Measurements from ENCODE around the gene MBP. TPM values are rescaled to one million over a fixed set of nuclear protein-coding genes. Genes with fewer than 3 reads are reported as not detected.

MBP gene
- under 0.01 and 1.0 TPM in 2 replicates for total RNA-seq (2014; rRNA removed)
- polyA plus RNA-seq (2012): 0.09 TPM

DNA sequence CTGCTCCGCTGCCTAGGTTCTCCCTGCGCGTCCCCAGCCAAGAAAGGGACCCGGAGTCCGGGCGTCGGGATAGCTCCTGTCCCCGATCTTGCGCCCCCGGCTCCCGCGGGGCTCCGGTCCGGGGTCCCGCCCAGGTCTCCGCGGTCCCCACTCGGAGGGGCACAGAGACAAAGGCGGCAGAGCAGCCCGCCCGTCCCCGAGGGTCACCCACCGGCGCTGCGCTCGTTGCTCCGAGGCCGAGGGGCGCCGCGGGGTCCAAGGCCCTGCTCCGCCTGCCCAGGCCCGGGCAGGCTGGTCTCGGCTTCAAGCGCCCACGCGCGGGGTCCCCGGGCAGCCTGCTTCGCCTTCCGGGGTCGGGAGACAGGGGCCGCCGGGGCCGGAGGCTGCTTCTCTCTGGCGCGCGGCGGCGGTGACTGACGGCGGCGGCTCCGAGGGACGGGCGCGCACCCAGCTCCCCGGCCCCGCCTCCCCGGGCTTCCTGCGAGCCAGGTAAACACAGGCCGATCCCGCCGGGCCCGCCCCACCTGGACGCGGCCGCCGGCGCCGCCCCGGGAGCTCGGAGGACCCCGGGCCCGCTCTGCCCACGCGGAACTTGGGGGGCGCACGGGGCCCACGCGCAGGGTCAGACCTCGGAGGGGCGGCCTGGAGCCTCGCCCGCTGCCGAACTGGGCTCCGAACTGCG, at the start of gene MBP:
MBP (minus strand) TSS at position 415 of the 682 bp plus-strand sequence. CDS start 27,522 bp downstream, outside the sequence.
- DNase-seq (ENCODE audit: low read depth): no peak

DNA sequence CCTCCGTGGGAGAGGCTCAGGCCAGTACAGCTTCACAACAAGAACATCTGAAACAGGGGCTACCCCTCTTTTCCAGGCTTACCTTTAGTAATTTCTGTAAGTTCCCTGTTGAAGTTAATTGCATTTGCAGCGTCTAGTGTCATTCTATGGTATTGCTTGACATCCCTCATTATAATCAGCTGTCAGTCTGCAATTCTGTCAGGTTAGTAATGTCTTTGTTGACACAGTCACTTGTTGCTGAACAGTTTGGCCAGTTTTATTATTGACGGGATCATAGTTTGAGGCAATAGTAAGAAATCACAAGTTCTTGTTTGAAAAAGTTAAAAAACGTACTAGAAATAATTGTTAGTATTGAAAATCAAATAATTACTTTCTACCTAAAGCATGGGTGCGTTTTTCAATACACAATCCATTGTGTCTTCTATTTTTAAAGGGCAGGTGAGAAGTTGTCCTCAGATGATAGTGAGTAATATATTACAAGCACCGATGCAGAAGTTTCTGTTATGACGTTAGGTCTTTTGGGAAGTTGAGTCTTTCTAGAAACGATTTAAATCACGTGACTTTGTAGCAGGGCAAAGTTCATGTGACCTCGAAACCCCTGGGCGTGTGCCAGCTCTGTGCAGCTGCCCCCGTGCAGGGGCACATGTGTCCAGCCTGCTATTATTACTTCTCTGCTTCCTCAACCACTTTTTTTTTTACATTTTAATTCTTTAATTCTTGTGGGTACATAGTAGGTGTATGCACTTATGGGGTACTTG, 49.5 kb upstream of the MBP start:
- no peak for DNase-seq (ENCODE audit: low read depth)

- peak; percentile 4 for DNase-seq (ENCODE audit: low read depth)
Measured at GRCh38 chr18:77178559-77178958, 46.0 kb upstream of the MBP start.

DNA sequence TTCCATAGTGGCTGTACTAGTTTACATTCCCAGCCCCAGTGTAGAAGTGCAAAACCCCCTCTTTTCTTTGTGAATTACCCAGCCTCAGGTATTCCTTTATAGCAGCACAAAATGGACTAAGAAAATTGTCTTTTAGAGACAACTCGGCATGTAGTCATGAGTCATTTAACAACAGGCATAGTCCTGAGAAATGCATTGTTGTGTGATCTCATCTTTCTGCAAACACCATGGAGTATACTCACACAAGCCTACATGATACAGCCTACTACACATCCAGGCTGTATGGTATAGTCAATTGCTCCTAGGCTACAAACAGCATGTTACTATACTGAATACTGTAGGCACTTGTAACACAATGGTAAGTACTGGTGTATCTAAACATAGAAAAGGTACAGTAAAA, 44.4 kb upstream of the MBP start:
- peak; percentile 37 for DNase-seq (ENCODE audit: low read depth)

GRCh38 chr18:77173275-77174030, 40.9 kb upstream of the MBP start:
- peak; percentile 65 for DNase-seq (ENCODE audit: low read depth)

- no peak for DNase-seq (ENCODE audit: low read depth)
Measured at GRCh38 chr18:77170890-77171410, 38.4 kb upstream of the MBP start.

DNA sequence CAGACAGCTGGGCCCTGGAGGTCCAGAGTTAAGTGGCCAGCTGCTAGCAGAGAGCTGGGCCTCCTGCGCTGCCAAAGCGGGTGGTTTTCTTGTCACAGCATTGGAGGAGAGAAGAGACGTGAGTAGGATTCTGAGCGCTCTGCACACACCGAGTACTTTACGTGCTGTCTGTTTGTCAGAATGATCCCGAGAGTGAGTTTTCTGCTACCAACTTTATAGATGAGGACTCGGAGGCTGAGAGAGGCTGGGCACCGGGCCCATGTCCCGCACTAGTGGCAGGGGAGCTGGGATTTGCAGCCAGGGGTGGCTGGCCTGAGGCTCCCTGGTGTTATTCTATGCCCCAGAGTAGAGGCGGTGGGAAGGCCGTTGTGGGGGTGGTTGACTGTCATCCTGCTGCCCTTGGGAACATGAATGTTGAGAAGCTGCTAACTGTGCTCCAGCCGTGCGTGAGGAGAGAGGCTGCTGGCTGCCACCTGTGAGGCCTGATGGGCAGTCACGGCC, 36.3 kb upstream of the MBP start:
- DNase-seq (ENCODE audit: low read depth): no peak

DNA sequence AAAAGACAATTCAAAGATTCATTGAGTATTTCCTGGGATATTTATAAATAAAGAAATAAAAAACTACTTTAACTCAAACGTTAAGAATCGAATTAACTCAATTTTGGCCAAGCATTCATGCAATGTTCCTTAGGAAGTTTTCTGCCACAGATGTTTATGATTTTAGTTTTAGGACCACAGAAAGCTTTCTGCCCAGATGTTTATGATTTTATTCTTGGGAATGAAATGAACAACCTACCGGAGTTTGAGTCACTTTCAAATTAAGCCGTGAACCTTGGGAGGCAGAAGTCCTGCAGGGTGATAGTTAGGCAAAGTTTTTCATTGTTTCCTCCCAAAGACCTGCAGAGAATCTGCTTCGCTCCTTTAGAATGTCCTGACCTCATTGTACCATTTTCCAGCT, 34.7 kb upstream of the MBP start:
- no peak for DNase-seq (ENCODE audit: low read depth)

DNA sequence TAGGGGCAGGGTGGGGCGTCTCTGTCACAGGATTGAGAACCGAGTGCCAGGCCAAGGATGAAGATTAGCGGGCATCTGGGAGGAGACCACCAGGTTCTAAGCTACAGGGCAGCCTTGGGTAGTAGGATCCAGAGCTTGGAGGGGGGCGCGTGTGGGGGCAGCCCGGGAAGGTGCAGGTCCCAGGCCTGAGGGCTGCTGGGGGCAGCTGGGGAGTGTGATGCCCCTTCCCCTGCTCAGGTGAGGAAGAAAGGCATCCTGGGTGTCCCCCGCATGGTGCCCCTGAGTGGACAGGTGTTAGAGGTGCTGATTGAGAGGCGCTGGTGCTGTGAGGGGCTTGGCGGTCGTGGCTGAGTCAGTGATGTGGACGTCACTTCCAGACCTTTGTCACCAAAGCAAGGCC, 33.9 kb upstream of the MBP start:
- DNase-seq (ENCODE audit: low read depth): no peak

GRCh38 chr18:77165503-77166188, 33.1 kb upstream of the MBP start:
- peak; percentile 56 for DNase-seq (ENCODE audit: low read depth)

DNA sequence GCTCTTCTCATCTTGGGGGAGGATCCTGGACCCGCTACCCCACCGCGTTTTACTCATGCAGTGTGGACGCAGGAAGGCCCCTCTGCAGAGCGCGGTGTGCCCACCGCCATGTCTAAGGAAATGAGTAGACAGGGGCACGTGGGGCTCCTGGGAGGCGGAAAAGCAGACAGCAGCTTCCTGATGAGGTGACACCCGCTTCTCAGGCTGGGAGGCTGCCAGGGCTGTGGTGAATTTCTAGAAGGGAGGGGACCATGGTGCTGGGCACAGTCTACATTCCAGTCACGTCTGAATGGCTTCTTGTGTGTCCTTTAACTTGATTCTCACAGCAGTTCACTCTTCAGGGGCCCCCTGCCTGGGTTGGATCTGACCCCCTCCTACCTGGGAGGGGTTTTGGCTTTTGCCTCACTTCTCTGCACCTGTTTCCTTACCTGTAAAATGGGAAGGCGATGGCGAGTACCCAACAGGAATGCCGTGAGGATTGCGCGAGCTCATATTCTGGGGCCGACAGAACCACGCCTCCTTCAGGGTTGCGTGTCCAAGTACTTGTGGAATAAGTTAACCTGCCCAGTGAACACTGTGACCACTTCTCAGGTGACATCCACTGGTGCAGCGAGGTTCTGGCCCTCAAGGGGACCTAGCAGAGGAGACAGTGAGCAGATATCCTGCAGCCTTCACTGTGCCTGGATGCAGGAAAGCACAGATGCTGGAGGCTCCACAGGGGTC, 32.3 kb upstream of the MBP start:
- DNase-seq (ENCODE audit: low read depth): no peak

DNA sequence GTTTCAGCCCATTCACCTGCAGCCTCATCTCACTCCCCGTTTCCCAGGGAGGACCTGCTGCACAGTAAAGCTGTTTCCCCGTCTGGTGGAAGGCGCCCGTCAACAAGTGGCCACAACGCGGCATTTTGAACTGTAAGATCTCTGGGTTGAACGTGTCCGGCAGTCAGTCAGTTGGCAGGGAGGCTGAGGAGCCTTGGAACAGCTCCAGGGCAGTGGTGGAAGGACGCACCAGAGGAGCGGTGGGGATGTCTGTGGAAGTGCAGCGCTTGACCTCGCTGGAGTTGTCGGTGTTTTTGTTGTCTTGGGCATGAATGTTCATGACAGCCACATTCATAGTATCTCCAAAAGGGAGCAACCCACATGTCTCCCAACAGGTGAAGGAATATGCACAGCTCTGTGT, 31.4 kb upstream of the MBP start:
- no peak for DNase-seq (ENCODE audit: low read depth)

- no peak for DNase-seq (ENCODE audit: low read depth)
Measured at GRCh38 chr18:77162580-77162979, 30.0 kb upstream of the MBP start.

- DNase-seq (ENCODE audit: low read depth): no peak
Measured at GRCh38 chr18:77161961-77162360, 29.4 kb upstream of the MBP start.

- DNase-seq (ENCODE audit: low read depth): no peak
Measured at GRCh38 chr18:77161383-77161782, 28.8 kb upstream of the MBP start.

GRCh38 chr18:77160515-77160914, 27.9 kb upstream of the MBP start:
- no peak for DNase-seq (ENCODE audit: low read depth)

DNA sequence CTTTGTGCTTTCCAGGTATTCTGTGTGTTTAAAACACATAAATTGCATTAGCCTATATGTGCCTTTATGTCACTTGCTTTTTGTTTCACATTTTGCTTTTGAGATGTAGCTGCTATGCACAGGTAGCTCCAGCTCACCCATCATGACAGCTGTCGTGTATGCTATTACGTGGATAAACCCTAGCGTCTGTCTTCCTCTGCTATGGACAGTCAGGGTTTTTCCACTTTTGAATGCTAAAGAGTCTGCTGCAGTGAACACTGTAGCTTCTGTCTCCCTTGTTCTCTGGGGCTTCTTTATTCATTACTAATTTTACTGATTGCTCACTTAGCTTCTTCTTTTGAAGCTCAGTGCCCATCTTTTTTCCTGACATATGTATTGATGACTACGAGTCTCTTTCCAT, 24.7 kb upstream of the MBP start:
- DNase-seq (ENCODE audit: low read depth): no peak

DNA sequence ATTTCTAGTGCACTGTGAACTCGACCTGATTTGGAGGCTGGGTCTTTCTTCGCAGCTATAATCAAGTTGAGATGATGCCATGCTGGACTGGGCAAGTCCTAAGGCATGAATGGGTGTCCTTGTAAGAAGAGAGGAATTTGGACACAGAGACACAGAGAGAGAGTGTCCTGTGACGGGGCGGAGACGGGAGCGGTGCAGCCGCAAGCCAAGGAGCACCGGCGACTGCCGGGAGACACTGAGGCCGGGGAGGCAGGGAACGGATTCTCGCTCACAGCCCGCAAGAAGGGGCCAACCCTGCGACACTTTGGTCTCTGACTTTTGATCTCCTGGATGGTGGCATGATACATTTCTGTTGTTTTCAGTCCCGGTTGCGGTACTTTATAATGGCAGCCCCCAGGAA, 22.4 kb upstream of the MBP start:
- no peak for DNase-seq (ENCODE audit: low read depth)

GRCh38 chr18:77153404-77153803, 20.8 kb upstream of the MBP start:
- no peak for DNase-seq (ENCODE audit: low read depth)

DNA sequence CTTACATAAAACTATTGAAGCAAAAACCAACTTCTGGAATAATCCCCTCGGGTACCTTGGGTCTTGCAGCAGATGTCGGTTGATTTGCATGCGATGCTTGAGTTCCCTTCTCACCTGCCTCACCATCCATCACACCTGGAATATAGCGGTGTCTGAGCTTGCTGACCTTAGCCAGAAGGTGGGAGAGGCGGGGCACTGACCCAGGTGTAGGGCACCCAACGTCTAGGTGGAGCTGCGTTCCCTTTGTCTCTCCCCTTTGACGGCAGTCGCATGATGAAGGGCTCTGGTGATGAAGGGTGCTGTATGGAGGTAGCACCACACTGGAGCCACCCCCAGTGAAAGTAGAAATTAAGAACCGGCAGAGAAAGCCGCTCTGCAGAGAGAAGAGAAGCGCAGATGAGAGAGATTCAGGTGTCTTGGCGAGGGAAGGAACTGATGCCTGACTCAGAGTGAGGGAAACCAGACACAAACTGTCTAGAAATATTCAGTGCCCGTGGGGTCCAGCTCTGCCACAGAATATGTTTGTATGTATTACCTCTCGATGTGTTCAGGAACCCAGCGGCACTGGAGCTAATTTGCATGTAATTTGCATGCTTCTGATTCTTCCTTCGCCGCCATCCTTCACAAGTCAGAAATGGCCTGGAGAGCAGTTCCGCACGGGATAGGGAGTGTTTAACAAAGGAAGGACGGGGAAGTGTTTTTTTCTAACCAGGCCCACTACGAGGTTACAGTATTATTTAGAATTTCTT, 19.4 kb upstream of the MBP start:
- no peak for DNase-seq (ENCODE audit: low read depth)
